Liver (tissue), 9 donors: ENCODE data around the gene TNS1. TPM values are rescaled to one million over a fixed set of nuclear protein-coding genes. Genes with fewer than 3 reads are reported as not detected.

ENCODE experiments used
- DNase-seq: peaks from one replicate; pipeline ENCODE4 v3.0.0-alpha.2; 2017; ENCODE audit warnings: low spot score
- H3K27ac ChIP-seq, 2 donors: one replicate each; pipeline ENCODE4 v1.7.0; 2013; ENCODE audit warnings: inconsistent platforms in 2 of 2, low read length in 2 of 2, control low read depth in 1 of 2, low read depth in 1 of 2, mild to moderate bottlenecking in 1 of 2
- H3K27me3 ChIP-seq, 4 donors: one replicate each; pipeline versions ENCODE4 v1.6.1 to v1.7.0; 2013; ENCODE audit warnings: low read length in 3 of 4, inconsistent platforms in 1 of 4, mild to moderate bottlenecking in 1 of 4, moderate library complexity in 1 of 4; ENCODE audit not compliant: control insufficient read depth in 4 of 4, insufficient read depth in 4 of 4
- H3K36me3 ChIP-seq, 4 donors: one replicate each; pipeline versions ENCODE4 v1.6.1 to v1.7.0; 2013; ENCODE audit warnings: low read length in 3 of 4, mild to moderate bottlenecking in 3 of 4, low read depth in 1 of 4, moderate library complexity in 1 of 4; ENCODE audit not compliant: control insufficient read depth in 4 of 4, insufficient read depth in 3 of 4
- H3K4me1 ChIP-seq, 4 donors: one replicate each; pipeline versions ENCODE4 v1.6.1 to v1.7.0; 2013; ENCODE audit warnings: low read length in 3 of 4, mild to moderate bottlenecking in 3 of 4, moderate library complexity in 1 of 4; ENCODE audit not compliant: control insufficient read depth in 4 of 4, insufficient read depth in 4 of 4
- H3K4me3 ChIP-seq, 3 donors: one replicate each; pipeline versions ENCODE4 v1.6.1 to v1.7.0; 2013; ENCODE audit warnings: low read length in 3 of 3, control low read depth in 1 of 3, low read depth in 1 of 3, mild to moderate bottlenecking in 1 of 3
- H3K9ac ChIP-seq, 2 donors: one replicate each; pipeline ENCODE4 v1.7.0; 2013; ENCODE audit warnings: low read length in 2 of 2, mild to moderate bottlenecking in 2 of 2, moderate library complexity in 2 of 2, control low read depth in 1 of 2, low read depth in 1 of 2
- H3K9me3 ChIP-seq, 4 donors: one replicate each; pipeline versions ENCODE4 v1.6.1 to v1.7.0; 2013; ENCODE audit warnings: low read length in 3 of 4; ENCODE audit not compliant: control insufficient read depth in 4 of 4
- ATF3 ChIP-seq: IDR thresholded peaks from 2 replicates; pipeline ENCODE4 v1.6.1; 2016; ENCODE audit warnings: antibody characterized with exemption
- CTCF ChIP-seq: fragments of 150-350 bp; IDR thresholded peaks from 2 replicates; pipeline ENCODE4 v1.5.1; 2017; ENCODE audit warnings: improper control_type of control experiment, low read depth, low read length; ENCODE audit not compliant: missing input control
- EGR1 ChIP-seq, 2 donors: IDR thresholded peaks; 2 replicates each; pipeline ENCODE4 v1.6.1; 2016 to 2018; ENCODE audit warnings: antibody characterized with exemption in 2 of 2, low read depth in 2 of 2
- FOXA1 ChIP-seq: IDR thresholded peaks from 2 replicates; pipeline ENCODE4 v1.6.1; 2016; ENCODE audit warnings: antibody characterized with exemption
- FOXA2 ChIP-seq: IDR thresholded peaks from 2 replicates; pipeline ENCODE4 v1.6.1; 2016; ENCODE audit warnings: antibody characterized with exemption
- GABPA ChIP-seq, 2 donors: IDR thresholded peaks in 1 of 2; conservative IDR thresholded peaks in 1 of 2; 2 replicates each; pipeline ENCODE4 v1.6.1; 2016; ENCODE audit warnings: antibody characterized with exemption in 2 of 2, mild to moderate bottlenecking in 1 of 2, moderate library complexity in 1 of 2
- HNF4A ChIP-seq, 2 donors: conservative IDR thresholded peaks; 2 replicates each; pipeline ENCODE4 v1.6.1; 2016; ENCODE audit warnings: antibody characterized with exemption in 2 of 2, mild to moderate bottlenecking in 2 of 2
- HNF4G ChIP-seq: IDR thresholded peaks from 2 replicates; pipeline ENCODE4 v1.6.1; 2016; ENCODE audit warnings: antibody characterized with exemption
- JUND ChIP-seq, 2 donors: IDR thresholded peaks; 2 replicates each; pipeline ENCODE4 v1.6.1; 2016; ENCODE audit warnings: antibody characterized with exemption in 2 of 2
- MAX ChIP-seq: IDR thresholded peaks from 2 replicates; pipeline ENCODE4 v1.6.1; 2016; ENCODE audit warnings: antibody characterized with exemption
- NR2F2 ChIP-seq: IDR thresholded peaks from 2 replicates; pipeline ENCODE4 v1.6.1; 2016; ENCODE audit warnings: antibody characterized with exemption
- RAD21 ChIP-seq, 2 donors: IDR thresholded peaks; 2 replicates each; pipeline ENCODE4 v1.6.1; 2016; ENCODE audit warnings: antibody characterized with exemption in 2 of 2, mild to moderate bottlenecking in 2 of 2
- REST ChIP-seq: IDR thresholded peaks from 2 replicates; pipeline ENCODE4 v1.6.1; 2016; ENCODE audit warnings: antibody characterized with exemption, mild to moderate bottlenecking
- RXRA ChIP-seq, 2 donors: IDR thresholded peaks; 2 replicates each; pipeline ENCODE4 v1.6.1; 2017 to 2018; ENCODE audit warnings: antibody characterized with exemption in 2 of 2, mild to moderate bottlenecking in 1 of 2
- SP1 ChIP-seq: IDR thresholded peaks from 2 replicates; pipeline ENCODE4 v1.6.1; 2018; ENCODE audit warnings: antibody characterized with exemption, mild to moderate bottlenecking
- TAF1 ChIP-seq: conservative IDR thresholded peaks from 2 replicates; pipeline ENCODE4 v1.6.1; 2016; ENCODE audit warnings: antibody characterized with exemption, mild to moderate bottlenecking
- YY1 ChIP-seq: IDR thresholded peaks from 2 replicates; pipeline ENCODE4 v1.6.1; 2016; ENCODE audit warnings: antibody characterized with exemption, mild to moderate bottlenecking
- ZBTB33 ChIP-seq: IDR thresholded peaks from 2 replicates; pipeline ENCODE4 v1.6.1; 2016; ENCODE audit warnings: antibody characterized with exemption
- WGBS: extraction: QIAGEN DNeasy Blood & Tissue Kit; methylation state at CpG from one replicate; pipeline ENCODE4 v1.1.7; 2013; 5-methylcytosine and 5-hydroxymethylcytosine counted together
- polyA plus RNA-seq, 2 donors: library from polyadenylated mRNA; stranded (reverse) in 1 of 2; unstranded in 1 of 2; fragments of 200-250 nt in 1 of 2; fragments of >200 nt in 1 of 2; fragmentation: Nextera tagmentation in 1 of 2; extraction: Ambion mirVana in 1 of 2; gene quantifications; one replicate each; pipeline versions ENCODE4 v1.2.1 to v1.2.3, GENCODE V29; 2013 to 2015
- total RNA-seq, 2 donors: library from RNA; depleted of rRNA; stranded (reverse); fragments of >200 nt; gene quantifications; one replicate each; pipeline ENCODE4 v1.2.3, GENCODE V29; 2014
- donor health status: healthy.
- donor health status: healthy.
- donor health status: healthy.
- donor health status: healthy.
- donor health status: healthy.

TNS1 gene
- total and polyA plus RNA-seq, 4 donors = 16.3 to 128 (median 57.3) TPM

GRCh38 chr2:217791551-217791950 is 211.2 kb downstream of the TNS1 start:
- no peaks in the 10 kb centered on the region for H3K9me3 ChIP-seq
- H3K36me3 ChIP-seq = no peaks in the 10 kb centered on the region
- 92% methylated on average over 2 of the region's 2 CpGs for WGBS
- H3K4me1 ChIP-seq = no peaks in the 10 kb centered on the region
- DNase-seq = no peak
- H3K9ac ChIP-seq = no peak overlapping the region
- TF ChIP-seq GABPA (IDR thresholded peaks at IDR 0.05 in 1 of 2, conservative IDR thresholded peaks at IDR 0.05 in 1 of 2) (no peak), YY1 (no peak), HNF4A (conservative IDR thresholded peaks at IDR 0.05) (no peak), TAF1 (no peak)
- no peak overlapping the region for H3K27ac ChIP-seq
- no peaks in the 10 kb centered on the region for H3K27me3 ChIP-seq
- no peak overlapping the region for H3K4me3 ChIP-seq

GRCh38 chr2:217790681-217791392 is 212.0 kb downstream of the TNS1 start:
- WGBS = 84% methylated on average over 5 of the region's 5 CpGs
- no peaks in the 10 kb centered on the region for H3K27me3 ChIP-seq
- TF ChIP-seq REST (no peak), SP1 (no peak), ZBTB33 (no peak), CTCF (no peak), MAX (no peak), JUND (IDR thresholded peaks at IDR 0.05) (no peak), EGR1 (IDR thresholded peaks at IDR 0.05; ENCODE audit: low read depth in 2 of 2) (no peak), HNF4A (conservative IDR thresholded peaks at IDR 0.05) (no peak), ATF3 (no peak), HNF4G (no peak), RAD21 (IDR thresholded peaks at IDR 0.05) (no peak), RXRA (IDR thresholded peaks at IDR 0.05) (no peak), YY1 (no peak), TAF1 (no peak), FOXA2 (no peak), GABPA (IDR thresholded peaks at IDR 0.05 in 1 of 2, conservative IDR thresholded peaks at IDR 0.05 in 1 of 2) (no peak), NR2F2 (no peak), FOXA1 (no peak)
- H3K9ac ChIP-seq = no peak overlapping the region
- peak overlapping the region in 1 of 2 donors; percentile 21 for H3K27ac ChIP-seq
- no peaks in the 10 kb centered on the region for H3K4me1 ChIP-seq
- no peak for DNase-seq
- H3K36me3 ChIP-seq = no peaks in the 10 kb centered on the region
- no peaks in the 10 kb centered on the region for H3K9me3 ChIP-seq
- no peak overlapping the region for H3K4me3 ChIP-seq
